Neural cell (in vitro differentiated cells): Measurements from ENCODE around the gene ZBTB2. TPM values are rescaled to one million over a fixed set of nuclear protein-coding genes. Genes with fewer than 3 reads are reported as not detected.

Source experiments
- H2AFZ ChIP-seq: fragments of 200-600, 300-800 bp; sonication (generic), shearing (Covaris generic); 2 replicates; pipeline ENCODE4 v1.6.0; 2014; ENCODE audit warnings: low read depth, mild to moderate bottlenecking, antibody characterized with exemption, low read length, moderate library complexity
- H3F3A ChIP-seq: fragments of 200-600 bp; shearing (Covaris generic); 2 replicates; pipeline ENCODE4 v1.6.1; 2016; ENCODE audit warnings: mild to moderate bottlenecking, moderate library complexity, mixed read lengths, antibody characterized with exemption, low read length; ENCODE audit not compliant: insufficient read depth, poor library complexity, severe bottlenecking
- H3K27ac ChIP-seq: fragments of 200-600, 300-800 bp; sonication (generic), shearing (Covaris generic); 2 replicates; pipeline ENCODE4 v1.5.1; 2014; ENCODE audit warnings: mild to moderate bottlenecking, low read length, moderate library complexity
- H3K27me3 ChIP-seq: fragments of 300-800, 200-600 bp; sonication (generic), shearing (Covaris generic); 2 replicates; pipeline ENCODE4 v1.6.0; 2014; ENCODE audit warnings: mild to moderate bottlenecking, low read depth, low read length, moderate library complexity; ENCODE audit not compliant: insufficient read depth
- H3K36me3 ChIP-seq: fragments of 300-800, 200-600 bp; sonication (generic), shearing (Covaris generic); 2 replicates; pipeline ENCODE4 v1.5.1; 2014; ENCODE audit warnings: mild to moderate bottlenecking, antibody characterized with exemption, low read length, moderate library complexity; ENCODE audit not compliant: insufficient read depth
- H3K4me2 ChIP-seq: fragments of 300-800, 200-600 bp; sonication (generic), shearing (Covaris generic); 2 replicates; pipeline ENCODE4 v1.6.0; 2014; ENCODE audit warnings: mild to moderate bottlenecking, low read length
- H3K4me3 ChIP-seq: fragments of 300-800, 200-600 bp; sonication (generic), shearing (Covaris generic); 2 replicates; pipeline ENCODE4 v1.5.1; 2014; ENCODE audit warnings: mild to moderate bottlenecking, low read length, moderate library complexity
- H3K79me2 ChIP-seq: fragments of 200-600 bp; shearing (Covaris generic); replicated peaks from 2 replicates; pipeline ENCODE4 v1.6.0; 2014; ENCODE audit warnings: mild to moderate bottlenecking, low read length, moderate library complexity; ENCODE audit not compliant: insufficient read depth
- H3K9ac ChIP-seq: fragments of 300-800, 200-600 bp; sonication (generic), shearing (Covaris generic); 2 replicates; pipeline ENCODE4 v1.6.1; 2016; ENCODE audit warnings: mild to moderate bottlenecking, low read length, mixed read lengths
- H3K9me2 ChIP-seq: fragments of 200-600 bp; shearing (Covaris generic); 2 replicates; pipeline ENCODE4 v1.6.1; 2016; ENCODE audit warnings: mild to moderate bottlenecking, low read length, mixed read lengths; ENCODE audit not compliant: insufficient read depth
- H3K9me3 ChIP-seq: fragments of 200-600, 300-800 bp; sonication (generic), shearing (Covaris generic); 2 replicates; pipeline ENCODE4 v1.6.1; 2016; ENCODE audit warnings: mild to moderate bottlenecking, mixed run types, low read length, moderate library complexity, mixed read lengths
- H4K20me1 ChIP-seq: fragments of 200-600 bp; shearing (Covaris generic); 2 replicates; pipeline ENCODE4 v1.6.1; 2016; ENCODE audit warnings: mild to moderate bottlenecking, mixed run types; ENCODE audit not compliant: insufficient read depth
- EP300 ChIP-seq: fragments of 450-650 bp; conservative IDR thresholded peaks from 2 replicates; pipeline ENCODE4 v1.6.1; 2014; ENCODE audit warnings: antibody characterized with exemption, mild to moderate bottlenecking, moderate library complexity; ENCODE audit not compliant: poor library complexity, severe bottlenecking
- EZH2 ChIP-seq: fragments of 200-600, 300-800 bp; shearing (Covaris generic), sonication (generic); IDR thresholded peaks from 2 replicates; pipeline ENCODE4 v1.6.1; 2014; ENCODE audit warnings: antibody characterized with exemption, low read length, borderline replicate concordance, mild to moderate bottlenecking; ENCODE audit not compliant: insufficient read depth, poor library complexity, severe bottlenecking
- MXI1 ChIP-seq: fragments of 450-650 bp; conservative IDR thresholded peaks from 2 replicates; pipeline ENCODE4 v1.6.1; 2014; ENCODE audit warnings: antibody characterized with exemption, mild to moderate bottlenecking; ENCODE audit not compliant: poor library complexity, severe bottlenecking
- POLR2AphosphoS5 ChIP-seq: IDR thresholded peaks from 2 replicates; pipeline ENCODE4 v1.6.1; 2012
- RAD21 ChIP-seq: fragments of 450-650 bp; conservative IDR thresholded peaks from 2 replicates; pipeline ENCODE4 v1.6.1; 2014; ENCODE audit warnings: antibody characterized with exemption, mild to moderate bottlenecking, moderate library complexity
- SMC3 ChIP-seq: fragments of 450-650 bp; conservative IDR thresholded peaks from 2 replicates; pipeline ENCODE4 v1.6.1; 2014; ENCODE audit warnings: antibody characterized with exemption, mild to moderate bottlenecking, moderate library complexity; ENCODE audit not compliant: poor library complexity
- TAF1 ChIP-seq: IDR thresholded peaks from 2 replicates; pipeline ENCODE4 v1.6.1; 2012; ENCODE audit warnings: low read depth
- polyA plus RNA-seq: library from polyadenylated mRNA; depleted of rRNA; stranded (reverse); fragments of >200 nt; gene quantifications from 2 replicates; pipeline ENCODE4 v1.2.3, GENCODE V29; 2014
- TF ChIP-seq, protein P1 (sequence below): fragments of 450-650 bp; IDR thresholded peaks from 2 replicates; pipeline ENCODE4 v1.5.1; 2014; ENCODE audit warnings: antibody characterized with exemption, mild to moderate bottlenecking, moderate library complexity; ENCODE audit not compliant: poor library complexity, severe bottlenecking
- TF ChIP-seq, protein P2 (sequence below): IDR thresholded peaks from 2 replicates; pipeline ENCODE4 v1.6.1; 2012; ENCODE audit warnings: borderline replicate concordance

The ZBTB2 gene
- polyA plus RNA-seq, 1 donor from 2014 or later, result 10.3 TPM

DNA sequence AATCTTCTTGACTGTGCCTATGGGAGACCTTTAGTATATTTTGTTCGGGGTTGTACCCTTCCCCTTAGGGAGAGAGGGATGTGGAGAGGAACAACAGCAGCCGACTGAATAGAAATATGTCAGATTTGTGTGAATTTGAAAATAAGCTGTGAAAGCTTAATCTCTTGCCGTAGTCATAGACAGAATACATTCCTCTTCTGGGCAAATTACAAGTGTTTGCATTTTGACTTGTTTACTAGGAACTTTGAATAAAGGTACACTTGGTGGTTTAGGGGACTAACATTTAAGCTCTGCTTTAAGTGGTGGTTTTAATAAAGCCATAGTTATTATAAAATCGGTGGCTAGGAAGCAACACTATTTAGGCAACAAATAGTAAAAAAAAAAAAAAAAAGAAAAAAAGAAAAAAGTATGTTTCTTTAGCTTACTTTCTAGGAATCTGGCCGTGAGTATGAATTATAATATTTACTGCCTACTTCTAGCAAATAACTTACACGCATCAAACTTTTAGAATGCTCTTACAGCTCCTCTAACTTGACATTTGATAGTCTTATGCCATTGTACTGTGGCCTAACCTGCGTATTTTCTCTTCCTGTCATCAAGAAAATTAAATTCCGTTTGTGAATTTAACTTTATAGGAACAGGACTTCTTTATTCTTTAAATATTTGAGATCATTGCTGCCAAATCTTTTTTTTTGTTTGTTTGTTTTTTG is 65.1 kb downstream of the ZBTB2 start:
- Histone ChIP-seq H3K9me3 (no peaks in the 10 kb centered on the region), H3F3A (no peaks in the 10 kb centered on the region), H3K27ac (no peak overlapping the region), H3K36me3 (no peaks in the 10 kb centered on the region), H4K20me1 (no peaks in the 10 kb centered on the region), H3K4me3 (no peak overlapping the region), H3K27me3 (peaks cover 3% of the 10 kb centered on the region), H3K9me2 (no peaks in the 10 kb centered on the region), H2AFZ (no peak overlapping the region), H3K9ac (no peak overlapping the region), H3K79me2 (no peaks in the 10 kb centered on the region), H3K4me2 (no peak overlapping the region)
- TF ChIP-seq EP300 (no peak), TAF1 (no peak), RAD21 (no peak), POLR2AphosphoS5 (no peak), SMC3 (no peak), MXI1 (no peak), EZH2 (no peak)
- TF ChIP-seq, protein P1, sequence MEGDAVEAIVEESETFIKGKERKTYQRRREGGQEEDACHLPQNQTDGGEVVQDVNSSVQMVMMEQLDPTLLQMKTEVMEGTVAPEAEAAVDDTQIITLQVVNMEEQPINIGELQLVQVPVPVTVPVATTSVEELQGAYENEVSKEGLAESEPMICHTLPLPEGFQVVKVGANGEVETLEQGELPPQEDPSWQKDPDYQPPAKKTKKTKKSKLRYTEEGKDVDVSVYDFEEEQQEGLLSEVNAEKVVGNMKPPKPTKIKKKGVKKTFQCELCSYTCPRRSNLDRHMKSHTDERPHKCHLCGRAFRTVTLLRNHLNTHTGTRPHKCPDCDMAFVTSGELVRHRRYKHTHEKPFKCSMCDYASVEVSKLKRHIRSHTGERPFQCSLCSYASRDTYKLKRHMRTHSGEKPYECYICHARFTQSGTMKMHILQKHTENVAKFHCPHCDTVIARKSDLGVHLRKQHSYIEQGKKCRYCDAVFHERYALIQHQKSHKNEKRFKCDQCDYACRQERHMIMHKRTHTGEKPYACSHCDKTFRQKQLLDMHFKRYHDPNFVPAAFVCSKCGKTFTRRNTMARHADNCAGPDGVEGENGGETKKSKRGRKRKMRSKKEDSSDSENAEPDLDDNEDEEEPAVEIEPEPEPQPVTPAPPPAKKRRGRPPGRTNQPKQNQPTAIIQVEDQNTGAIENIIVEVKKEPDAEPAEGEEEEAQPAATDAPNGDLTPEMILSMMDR, result no peak
- TF ChIP-seq, protein P2, sequence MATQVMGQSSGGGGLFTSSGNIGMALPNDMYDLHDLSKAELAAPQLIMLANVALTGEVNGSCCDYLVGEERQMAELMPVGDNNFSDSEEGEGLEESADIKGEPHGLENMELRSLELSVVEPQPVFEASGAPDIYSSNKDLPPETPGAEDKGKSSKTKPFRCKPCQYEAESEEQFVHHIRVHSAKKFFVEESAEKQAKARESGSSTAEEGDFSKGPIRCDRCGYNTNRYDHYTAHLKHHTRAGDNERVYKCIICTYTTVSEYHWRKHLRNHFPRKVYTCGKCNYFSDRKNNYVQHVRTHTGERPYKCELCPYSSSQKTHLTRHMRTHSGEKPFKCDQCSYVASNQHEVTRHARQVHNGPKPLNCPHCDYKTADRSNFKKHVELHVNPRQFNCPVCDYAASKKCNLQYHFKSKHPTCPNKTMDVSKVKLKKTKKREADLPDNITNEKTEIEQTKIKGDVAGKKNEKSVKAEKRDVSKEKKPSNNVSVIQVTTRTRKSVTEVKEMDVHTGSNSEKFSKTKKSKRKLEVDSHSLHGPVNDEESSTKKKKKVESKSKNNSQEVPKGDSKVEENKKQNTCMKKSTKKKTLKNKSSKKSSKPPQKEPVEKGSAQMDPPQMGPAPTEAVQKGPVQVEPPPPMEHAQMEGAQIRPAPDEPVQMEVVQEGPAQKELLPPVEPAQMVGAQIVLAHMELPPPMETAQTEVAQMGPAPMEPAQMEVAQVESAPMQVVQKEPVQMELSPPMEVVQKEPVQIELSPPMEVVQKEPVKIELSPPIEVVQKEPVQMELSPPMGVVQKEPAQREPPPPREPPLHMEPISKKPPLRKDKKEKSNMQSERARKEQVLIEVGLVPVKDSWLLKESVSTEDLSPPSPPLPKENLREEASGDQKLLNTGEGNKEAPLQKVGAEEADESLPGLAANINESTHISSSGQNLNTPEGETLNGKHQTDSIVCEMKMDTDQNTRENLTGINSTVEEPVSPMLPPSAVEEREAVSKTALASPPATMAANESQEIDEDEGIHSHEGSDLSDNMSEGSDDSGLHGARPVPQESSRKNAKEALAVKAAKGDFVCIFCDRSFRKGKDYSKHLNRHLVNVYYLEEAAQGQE, result no peak

DNA sequence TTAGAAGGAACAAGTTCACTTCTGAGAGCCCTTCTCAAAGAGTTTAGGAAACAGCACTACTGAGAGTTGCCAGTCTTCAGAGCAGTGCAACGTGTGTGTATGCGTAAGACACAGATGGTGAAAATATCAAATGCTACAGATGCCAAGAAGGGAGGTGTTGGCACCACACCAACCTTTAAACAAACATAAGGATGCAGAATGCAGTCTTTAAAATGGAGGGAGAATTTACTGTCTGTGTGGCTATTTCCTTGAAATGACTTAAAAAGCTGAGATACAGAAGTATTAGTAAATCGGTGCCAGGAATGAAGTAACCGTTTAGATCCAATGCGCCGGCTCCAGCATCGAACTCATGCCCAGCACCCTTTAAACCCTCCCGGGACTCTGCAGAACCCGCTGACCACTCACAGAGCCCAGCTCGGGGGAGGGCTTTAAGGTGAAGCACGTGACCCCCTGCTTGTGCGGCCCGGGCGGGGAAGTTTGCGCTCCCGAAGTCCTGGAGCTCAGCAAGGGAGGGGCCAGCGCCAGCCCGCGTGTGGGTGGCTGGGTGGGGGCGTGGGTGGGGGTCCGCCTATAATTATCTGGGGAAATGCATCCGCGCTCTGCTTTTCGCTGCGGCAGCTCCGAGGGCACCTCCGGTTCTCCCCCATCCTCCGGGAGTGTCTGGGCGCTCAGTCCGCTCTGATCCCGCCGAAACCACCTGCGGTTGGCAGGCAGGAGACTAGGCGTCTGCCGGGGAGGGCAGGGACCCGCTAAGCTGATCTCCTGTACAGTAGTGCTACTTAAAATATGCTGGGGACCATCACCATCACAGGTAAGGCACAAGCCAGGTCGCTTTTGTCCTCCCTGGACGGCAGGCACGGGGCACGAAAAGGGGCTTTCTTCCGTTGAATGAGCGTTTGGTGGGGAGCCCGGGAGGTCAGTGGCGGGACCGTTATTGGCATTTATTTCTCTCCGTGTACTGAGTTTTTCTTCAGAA is 66.0 kb downstream of the ZBTB2 start:
- no peaks in the 10 kb centered on the region for H3F3A ChIP-seq
- H3K9me3 ChIP-seq, result no peaks in the 10 kb centered on the region
- H3K4me3 ChIP-seq, result no peak overlapping the region
- H4K20me1 ChIP-seq, result no peaks in the 10 kb centered on the region
- peaks cover 3% of the 10 kb centered on the region for H3K27me3 ChIP-seq
- H3K36me3 ChIP-seq, result no peaks in the 10 kb centered on the region
- no peak overlapping the region for H3K9ac ChIP-seq
- no peak overlapping the region for H2AFZ ChIP-seq
- no peaks in the 10 kb centered on the region for H3K79me2 ChIP-seq
- no peak for TF ChIP-seq POLR2AphosphoS5
- TF ChIP-seq SMC3, result no peak
- no peak for TF ChIP-seq TAF1
- TF ChIP-seq EZH2, result no peak
- TF ChIP-seq, protein P2, result no peak
- TF ChIP-seq EP300, result no peak
- no peak for TF ChIP-seq MXI1
- no peak for TF ChIP-seq RAD21
- TF ChIP-seq, protein P1, result no peak
- no peak overlapping the region for H3K27ac ChIP-seq
- H3K9me2 ChIP-seq, result no peaks in the 10 kb centered on the region
- H3K4me2 ChIP-seq, result no peak overlapping the region
